Panc1 (cell line): ENCODE measurements around the gene CATSPERD.

ENCODE experiments used
- CTCF ChIP-seq: fragments of 450-650 bp; IDR thresholded peaks from 2 replicates; pipeline ENCODE4 v1.5.1; 2017; ENCODE audit warnings: mild to moderate bottlenecking
- SIN3A ChIP-seq: IDR thresholded peaks from 2 replicates; pipeline ENCODE4 v1.6.1; 2012; ENCODE audit warnings: low read depth, mild to moderate bottlenecking, low read length, moderate library complexity, borderline replicate concordance; ENCODE audit not compliant: insufficient read depth

GRCh38 chr19:5677136-5677535 is 43.3 kb upstream of the CATSPERD start:
- TF ChIP-seq CTCF (no peak), SIN3A (no peak)
